A204.1 (cell line): ENCODE measurements around the gene IVNS1ABP.
"Not testable (repeated sequence)": the region's sequence is repeated elsewhere in the genome, so short reads cannot be mapped to it uniquely, and the experiment has no call there.

ENCODE experiments used
- FAIRE-seq: peaks from 2 replicates; lab custom pipeline; 2012; peaks lifted over from hg19 to GRCh38; lab: Jason Lieb, UNC

The IVNS1ABP gene

GRCh38 chr1:185328255-185328654 lies 11.2 kb upstream of the IVNS1ABP start:
- FAIRE-seq = no peak

- no peak for FAIRE-seq
Measured at GRCh38 chr1:185325413-185325812, 8.4 kb upstream of the IVNS1ABP start.

GRCh38 chr1:185324118-185324517 lies 7.1 kb upstream of the IVNS1ABP start:
- FAIRE-seq = no peak

GRCh38 chr1:185322636-185323035 lies 5.6 kb upstream of the IVNS1ABP start:
- no peak for FAIRE-seq

GRCh38 chr1:185321653-185322221 lies 4.7 kb upstream of the IVNS1ABP start:
- FAIRE-seq = not testable (repeated sequence)

GRCh38 chr1:185321104-185321503 lies 4.1 kb upstream of the IVNS1ABP start:
- not testable (repeated sequence) for FAIRE-seq

- FAIRE-seq = no peak
Measured at GRCh38 chr1:185319139-185319475, 2.1 kb upstream of the IVNS1ABP start.

- no peak for FAIRE-seq
Measured at GRCh38 chr1:185318431-185319138, 1.5 kb upstream of the IVNS1ABP start.

GRCh38 chr1:185317886-185318310 lies 855 bp upstream of the IVNS1ABP start:
- FAIRE-seq = no peak

- FAIRE-seq = no peak
Measured at GRCh38 chr1:185316163-185317033, 645 bp downstream of the IVNS1ABP start.

- no peak for FAIRE-seq
Measured at GRCh38 chr1:185315445-185316071, 1.5 kb downstream of the IVNS1ABP start.

- FAIRE-seq = no peak
Measured at GRCh38 chr1:185314411-185314810, 2.6 kb downstream of the IVNS1ABP start.

- FAIRE-seq = no peak
Measured at GRCh38 chr1:185312361-185313138, 4.5 kb downstream of the IVNS1ABP start.

- FAIRE-seq = no peak
Measured at GRCh38 chr1:185311589-185312225, 5.3 kb downstream of the IVNS1ABP start.

- FAIRE-seq = no peak
Measured at GRCh38 chr1:185309566-185309965, 7.5 kb downstream of the IVNS1ABP start.

- no peak for FAIRE-seq
Measured at GRCh38 chr1:185308126-185308525, 8.9 kb downstream of the IVNS1ABP start.

- FAIRE-seq = no peak
Measured at GRCh38 chr1:185305419-185305818, 11.6 kb downstream of the IVNS1ABP start.

GRCh38 chr1:185300152-185300551 lies 16.9 kb downstream of the IVNS1ABP start:
- no peak for FAIRE-seq

- no peak for FAIRE-seq
Measured at GRCh38 chr1:185297982-185298381, 19.1 kb downstream of the IVNS1ABP start.

GRCh38 chr1:185295091-185295490 lies 22.0 kb downstream of the IVNS1ABP start:
- FAIRE-seq = no peak

GRCh38 chr1:185293967-185294542 lies 23.0 kb downstream of the IVNS1ABP start:
- no peak for FAIRE-seq
